Bronchus fibroblast of lung (primary cell): ENCODE results near the gene EPPIN. TPM values are rescaled to one million over a fixed set of nuclear protein-coding genes. Genes with fewer than 3 reads are reported as not detected.

Experiments used
- total RNA-seq: library from RNA; depleted of rRNA; stranded (reverse); fragments of >200 nt; gene quantifications from 2 replicates; pipeline ENCODE4 v1.2.3, GENCODE V29; 2015

EPPIN gene
- total RNA-seq, result not detected in 2 replicates

GRCh38 chr20:45547206-45547770 lies at the start of gene EPPIN:
Gene EPPIN, minus strand, starts transcription at chr20:45547401. Its CDS starts 44 bp downstream, at chr20:45547357.

GRCh38 chr20:45579184-45579583 lies 32.0 kb upstream of the EPPIN start, which contains the start of gene WFDC8:
Gene WFDC8, minus strand, starts transcription at chr20:45579284. Its CDS starts 37 bp downstream, at chr20:45579247.

GRCh38 chr20:45539382-45539781 lies 7.8 kb downstream of the EPPIN start, which contains the start of gene WFDC6:
Gene WFDC6, minus strand, starts transcription at chr20:45539482. Its CDS starts 75 bp downstream, at chr20:45539407.

GRCh38 chr20:45515147-45515913 lies 31.9 kb downstream of the EPPIN start, which contains the start of gene SPINT3:
Gene SPINT3, minus strand, starts transcription at chr20:45515622. Its CDS starts 14 bp downstream, at chr20:45515608.

Other genes with a start within 250 kb of the EPPIN start
- not detected in 2 replicates for gene RBPJL, start 240.6 kb downstream of the EPPIN start, total RNA-seq
- not detected in 2 replicates for gene MATN4, start 239.1 kb downstream of the EPPIN start, total RNA-seq
- gene SDC4, start 199.0 kb downstream of the EPPIN start, total RNA-seq, result 117 and 122 TPM in 2 replicates
- 29.1 and 38.7 TPM in 2 replicates for gene SYS1, start 184.2 kb downstream of the EPPIN start, total RNA-seq
- gene TP53TG5, start 169.1 kb downstream of the EPPIN start, total RNA-seq, result not detected in 2 replicates
- 9.6 and 12.8 TPM in 2 replicates for gene DBNDD2, start 139.1 kb downstream of the EPPIN start, total RNA-seq
- 91.5 and 94.7 TPM in 2 replicates for gene PIGT, start 131.3 kb downstream of the EPPIN start, total RNA-seq
- gene WFDC2, start 77.6 kb downstream of the EPPIN start, total RNA-seq, result not detected in 2 replicates
- gene SPINT3, start 31.8 kb downstream of the EPPIN start, total RNA-seq, result not detected in 2 replicates
- not detected in 2 replicates for gene WFDC6, start 7.9 kb downstream of the EPPIN start, total RNA-seq
- not detected in 2 replicates for gene WFDC8, start 31.9 kb upstream of the EPPIN start, total RNA-seq
- not detected in 2 replicates for gene WFDC10A, start 82.3 kb upstream of the EPPIN start, total RNA-seq
- not detected in 2 replicates for gene WFDC9, start 83.9 kb upstream of the EPPIN start, total RNA-seq
- gene WFDC11, start 122.8 kb upstream of the EPPIN start, total RNA-seq, result not detected in 2 replicates
- gene WFDC13, start 154.6 kb upstream of the EPPIN start, total RNA-seq, result not detected in 2 replicates
- gene WFDC10B, start 157.6 kb upstream of the EPPIN start, total RNA-seq, result not detected in 2 replicates
- gene SPINT4, start 174.9 kb upstream of the EPPIN start, total RNA-seq, result not detected in 2 replicates
- gene WFDC3, start 244.5 kb upstream of the EPPIN start, total RNA-seq, result 0.67 TPM in 1 of 2 replicates, not detected in the other
- gene DNTTIP1, start 244.6 kb upstream of the EPPIN start, total RNA-seq, result 29.6 and 36.7 TPM in 2 replicates